Endothelial cell of umbilical vein (primary cell): ENCODE data around the gene EFCC1. TPM values are rescaled to one million over a fixed set of nuclear protein-coding genes. Genes with fewer than 3 reads are reported as not detected.
"Not testable (repeated sequence)": the region's sequence is repeated elsewhere in the genome, so short reads cannot be mapped to it uniquely, and the experiment has no call there.

ENCODE experiments used
- BruUV-seq: library from RNA; stranded (reverse); fragments of 400-500 nt; replicated peaks from 2 replicates; lab custom pipeline; 2021; lab: Mats Ljungman, UMichigan
- CTCF ChIA-PET: fragments of 300-600, 350-600 bp; sonication (Branson Sonifier 250); formaldehyde crosslinking; loops from one replicate; lab custom pipeline; 2021; ENCODE audit warnings: antibody characterized with exemption, inconsistent platforms; lab: Charles Lee
- POLR2A ChIA-PET: fragments of 300-600, 350-600 bp; sonication (Branson Sonifier 250); formaldehyde crosslinking; loops from one replicate; lab custom pipeline; 2021; ENCODE audit warnings: antibody characterized with exemption, inconsistent platforms; lab: Charles Lee
- DNase-seq: peaks from one replicate; pipeline ENCODE4 v3.0.0-alpha.2; 2011; ENCODE audit warnings: low read depth, low spot score
- FAIRE-seq: peaks from 2 replicates; lab custom pipeline; 2011; peaks lifted over from hg19 to GRCh38; lab: Jason Lieb, UNC
- H2AFZ ChIP-seq: 2 replicates; pipeline ENCODE4 v1.6.0; 2012; ENCODE audit warnings: low read depth, low read length, control low read depth, inconsistent platforms
- H3K27ac ChIP-seq: 2 replicates; pipeline ENCODE4 v1.5.1; 2011; ENCODE audit warnings: low read depth, mild to moderate bottlenecking, control low read depth, low read length, moderate library complexity; ENCODE audit not compliant: insufficient read depth
- H3K27me3 ChIP-seq, 2 experiments: 2 replicates each; pipeline versions ENCODE4 v1.6.0 to v1.6.1; 2011; ENCODE audit warnings: low read length in 2 of 2, mixed read lengths in 1 of 2; ENCODE audit not compliant: control insufficient read depth in 2 of 2, insufficient read depth in 2 of 2
- H3K36me3 ChIP-seq, 2 experiments: 2 replicates in 1 of 2; 3 replicates in 1 of 2; pipeline ENCODE4 v1.5.1; 2011; ENCODE audit warnings: low read length in 2 of 2, mild to moderate bottlenecking in 1 of 2, moderate library complexity in 1 of 2; ENCODE audit not compliant: control insufficient read depth in 2 of 2, insufficient read depth in 2 of 2; ENCODE audit errors: extremely low read depth in 1 of 2
- H3K4me1 ChIP-seq: 3 replicates; pipeline ENCODE4 v1.5.1; 2011; ENCODE audit warnings: mild to moderate bottlenecking, low read length; ENCODE audit not compliant: control insufficient read depth, insufficient read depth; ENCODE audit errors: extremely low read depth
- H3K4me2 ChIP-seq: 2 replicates; pipeline ENCODE4 v1.6.1; 2011; ENCODE audit warnings: low read length, control low read depth, mixed read lengths; ENCODE audit not compliant: insufficient read depth
- H3K4me3 ChIP-seq, 3 experiments: fragments of 200-600 bp in 1 of 3; sonication (generic), shearing (Covaris generic) in 1 of 3; replicated peaks in 1 of 3; 2 replicates each; pipeline ENCODE4 v1.5.1; 2011 to 2016; ENCODE audit warnings: control low read depth in 3 of 3, low read length in 3 of 3, mild to moderate bottlenecking in 2 of 3, inconsistent platforms in 1 of 3, low read depth in 1 of 3, moderate library complexity in 1 of 3; ENCODE audit not compliant: insufficient read depth in 1 of 3
- H3K79me2 ChIP-seq: 2 replicates; pipeline ENCODE4 v1.6.0; 2012; ENCODE audit warnings: low read length, inconsistent platforms; ENCODE audit not compliant: control insufficient read depth, insufficient read depth
- H3K9ac ChIP-seq: replicated peaks from 2 replicates; pipeline ENCODE3; 2011; ENCODE audit warnings: low read length, control low read depth; ENCODE audit not compliant: insufficient read depth; ENCODE audit errors: extremely low read depth
- H3K9me1 ChIP-seq: replicated peaks from 3 replicates; pipeline ENCODE4 v1.6.0; 2011; ENCODE audit warnings: mild to moderate bottlenecking, low read length; ENCODE audit not compliant: control insufficient read depth, insufficient read depth; ENCODE audit errors: extremely low read depth
- H3K9me3 ChIP-seq: replicated peaks from 2 replicates; pipeline ENCODE4 v1.5.1; 2012; ENCODE audit warnings: low read length, inconsistent platforms; ENCODE audit not compliant: control insufficient read depth, insufficient read depth
- H4K20me1 ChIP-seq: replicated peaks from 2 replicates; pipeline ENCODE3; 2011; ENCODE audit warnings: mild to moderate bottlenecking, low read length; ENCODE audit not compliant: control insufficient read depth, insufficient read depth; ENCODE audit errors: extremely low read depth
- CTCF ChIP-seq, 2 donors: IDR thresholded peaks; 1 replicate in 1 of 2; 2 replicates in 1 of 2; pipeline ENCODE4 v1.5.1; 2011; ENCODE audit warnings: low read length in 2 of 2, mild to moderate bottlenecking in 2 of 2, moderate library complexity in 2 of 2, control low read depth in 1 of 2, inconsistent platforms in 1 of 2, low read depth in 1 of 2; ENCODE audit not compliant: insufficient read depth in 1 of 2; ENCODE audit errors: extremely low read depth in 1 of 2
- EZH2 ChIP-seq: IDR thresholded peaks from 2 replicates; pipeline ENCODE4 v1.6.1; 2012; ENCODE audit warnings: borderline replicate concordance, low read depth, mild to moderate bottlenecking, moderate library complexity, low read length, inconsistent platforms; ENCODE audit not compliant: severe bottlenecking
- FOS ChIP-seq: IDR thresholded peaks from 2 replicates; pipeline ENCODE4 v1.6.1; 2011; ENCODE audit warnings: mild to moderate bottlenecking, low read length, moderate library complexity, borderline replicate concordance; ENCODE audit not compliant: insufficient read depth
- GATA2 ChIP-seq: IDR thresholded peaks from 2 replicates; pipeline ENCODE4 v1.7.0; 2011; ENCODE audit warnings: low read depth, mild to moderate bottlenecking, moderate library complexity, mixed read lengths, low read length; ENCODE audit not compliant: insufficient read length, insufficient read depth
- JUN ChIP-seq: IDR thresholded peaks from 2 replicates; pipeline ENCODE4 v1.6.1; 2011; ENCODE audit warnings: borderline replicate concordance, low read depth; ENCODE audit not compliant: insufficient read length, insufficient read depth
- MAX ChIP-seq: IDR thresholded peaks from 2 replicates; pipeline ENCODE4 v1.6.1; 2011; ENCODE audit not compliant: insufficient read depth, insufficient read length
- POLR2A ChIP-seq: IDR thresholded peaks from 2 replicates; pipeline ENCODE4 v1.6.1; 2012; ENCODE audit warnings: low read depth, mild to moderate bottlenecking, control low read depth, low read length
- POLR2AphosphoS5 ChIP-seq: IDR thresholded peaks from 2 replicates; pipeline ENCODE4 v1.6.1; 2012; ENCODE audit warnings: low read depth, mild to moderate bottlenecking, control low read depth, low read length, moderate library complexity; ENCODE audit not compliant: insufficient read depth
- dilution Hi-C: fragments of 300-500 bp; cut with MboI; formaldehyde crosslinking; loops from one replicate; pipeline ENCODE4 v1.15.0; 2019; ENCODE audit warnings: low sequenced_read_pairs; ENCODE audit not compliant: extremely low pct_ligation_motif_present
- intact Hi-C: fragments of 100-400 bp; cut with micrococcal nuclease; formaldehyde crosslinking; loops from one replicate; pipeline ENCODE4 v1.10.0; 2022
- polyA plus RNA-seq, 4 experiments: library from polyadenylated mRNA; depleted of rRNA in 3 of 4; stranded (reverse) in 3 of 4; unstranded in 1 of 4; fragments of >200 nt; gene quantifications; 2 replicates each; pipeline versions ENCODE4 v1.2.1 to v1.2.3, GENCODE V29; 2011 to 2012; ENCODE audit warnings: missing spikeins in 1 of 4
- total RNA-seq: library from RNA; stranded (reverse); gene quantifications from 2 replicates; pipeline ENCODE4 v1.2.3, GENCODE V29; 2021

Gene EFCC1
- total and polyA plus RNA-seq, 2 donors (not counting 3 experiments of a cell fraction or from before 2014, with no cell fraction given), result 0.73 to 1.3 TPM

- Histone ChIP-seq H3K36me3 (no peaks in the 10 kb centered on the region), H2AFZ (peak overlapping the region; percentile 61), H3K9me1 (no peaks in the 10 kb centered on the region), H3K4me3 (peak overlapping the region in 1 of 3 experiments; percentile 28), H3K9ac (no peak overlapping the region), H3K9me3 (no peaks in the 10 kb centered on the region), H3K4me1 (peaks cover 4% of the 10 kb centered on the region), H3K4me2 (peak overlapping the region; percentile 51), H4K20me1 (no peaks in the 10 kb centered on the region), H3K27ac (no peak overlapping the region), H3K27me3 (no peaks in the 10 kb centered on the region), H3K79me2 (no peaks in the 10 kb centered on the region)
- intact Hi-C loops, result no loop called here
- no TSS peak for BruUV-seq
- peak; percentile 44 for DNase-seq
- peak; percentile 68 for FAIRE-seq
- POLR2A ChIA-PET, result interaction anchor here (0.6 kb wide), 1 partner anchor 221 kb away, joined by 4 read pairs; no protein-coding TSS in a partner anchor
- CTCF ChIA-PET, result interaction anchor here (0.6 to 9.8 kb wide), 5 partner anchors 9 to 98 kb away, joined by 3 to 91 read pairs (median 4); no protein-coding TSS in a partner anchor
- dilution Hi-C loops, result no loop called here
- TF ChIP-seq POLR2AphosphoS5, result no peak
- no peak for TF ChIP-seq GATA2
- TF ChIP-seq FOS, result no peak
- TF ChIP-seq POLR2A, result peak; percentile 27
- no peak for TF ChIP-seq EZH2
- TF ChIP-seq JUN, result no peak
- TF ChIP-seq CTCF (IDR thresholded peaks at IDR 0.05; ENCODE audit: extremely low read depth in 1 of 2, insufficient read depth in 1 of 2, low read depth in 1 of 2, low read length in 2 of 2), result no peak
- TF ChIP-seq MAX, result no peak
Measured at GRCh38 chr3:129068291-129068886, 67.3 kb downstream of the EFCC1 start.

GRCh38 chr3:129069313-129070085 is 68.4 kb downstream of the EFCC1 start:
- H3K9ac ChIP-seq, H3K4me2 ChIP-seq, H3K9me1 ChIP-seq, intact Hi-C loops, H3K36me3 ChIP-seq, H3K27me3 ChIP-seq, H3K4me3 ChIP-seq, H3K27ac ChIP-seq, dilution Hi-C loops, H4K20me1 ChIP-seq, H3K9me3 ChIP-seq, DNase-seq, H3K79me2 ChIP-seq, H3K4me1 ChIP-seq, FAIRE-seq, BruUV-seq, H2AFZ ChIP-seq: not testable (repeated sequence)
- ChIA-PET CTCF (interaction anchor here (1.0 to 9.8 kb wide), 4 partner anchors 15 to 99 kb away, joined by 3 to 91 read pairs (median 9); no protein-coding TSS in a partner anchor), POLR2A (interaction anchor here (0.6 kb wide), 1 partner anchor 222 kb away, joined by 4 read pairs; no protein-coding TSS in a partner anchor)
